Measurements from ENCODE around the gene AHI1.

AHI1 gene

DNA sequence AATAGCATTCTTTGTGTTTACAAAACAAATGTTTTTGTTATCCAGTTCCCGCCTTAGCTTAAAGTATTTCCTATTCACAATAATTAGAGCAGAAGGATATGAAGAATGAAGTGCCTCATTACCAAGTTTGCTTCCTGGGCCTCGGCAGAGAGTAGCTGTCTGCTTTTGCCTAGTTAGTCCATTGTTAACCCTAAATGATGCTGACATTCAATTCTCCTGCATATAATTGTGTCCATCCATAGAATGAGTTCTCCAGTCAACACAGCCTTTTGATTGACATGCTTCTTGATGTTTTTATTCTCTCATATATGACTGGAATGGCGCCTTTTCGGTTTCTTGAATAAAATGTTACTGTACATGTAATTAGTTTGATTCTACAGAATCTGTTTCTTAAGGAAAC is 215.6 kb downstream of the AHI1 start:
- H3K4me3 ChIP-seq (ENCODE audit: low read length): no peak overlapping the region
- TF ChIP-seq ZNF274 (IDR thresholded peaks at IDR 0.05; ENCODE audit: low read depth, low read length): no peak

GRCh38 chr6:135281227-135281626 is 216.3 kb downstream of the AHI1 start:
- no peak overlapping the region for H3K4me3 ChIP-seq (ENCODE audit: low read length)
- TF ChIP-seq ZNF274 (IDR thresholded peaks at IDR 0.05; ENCODE audit: low read depth, low read length): no peak

DNA sequence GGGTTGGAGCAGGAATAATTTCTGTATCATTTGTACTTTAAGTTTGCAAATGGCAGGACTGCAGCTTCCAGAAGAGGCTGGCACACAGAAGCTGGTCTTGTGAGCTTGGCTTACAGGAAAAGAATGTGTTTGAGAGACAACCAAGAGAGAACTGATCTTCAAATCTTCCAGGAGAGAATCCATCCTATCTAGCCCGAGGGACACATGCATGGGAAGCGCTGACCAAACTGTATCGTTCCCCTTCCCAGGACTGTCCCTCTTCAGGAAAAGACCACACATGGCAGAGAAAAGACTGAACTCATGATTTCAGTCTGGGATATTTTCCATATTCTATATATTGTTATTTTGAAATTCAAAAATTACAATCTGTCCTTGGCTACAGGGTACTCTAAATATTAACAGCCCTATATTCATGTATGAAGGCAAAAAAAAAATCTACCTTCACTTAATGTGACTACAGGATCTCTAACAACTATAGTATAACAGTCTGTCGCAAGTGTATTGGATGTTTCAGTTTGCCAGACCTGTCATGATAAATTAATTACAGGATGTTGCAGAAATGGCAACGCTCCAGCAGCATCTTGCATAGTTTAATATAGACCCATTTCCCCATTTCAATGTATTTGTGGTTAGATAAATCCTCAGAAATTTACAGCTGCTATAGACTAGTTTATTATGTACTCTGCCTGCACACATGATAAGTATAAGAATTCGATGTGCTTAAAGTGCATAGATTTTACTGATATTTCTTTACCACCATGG is 217.0 kb downstream of the AHI1 start:
- no peak for TF ChIP-seq ZNF274 (IDR thresholded peaks at IDR 0.05; ENCODE audit: low read depth, low read length)
- H3K4me3 ChIP-seq (ENCODE audit: low read length): no peak overlapping the region

GRCh38 chr6:135277422-135277821 is 220.1 kb downstream of the AHI1 start:
- TF ChIP-seq ZNF274 (IDR thresholded peaks at IDR 0.05; ENCODE audit: low read depth, low read length): no peak
- H3K4me3 ChIP-seq (ENCODE audit: low read length): no peak overlapping the region

GRCh38 chr6:135274561-135275293 is 222.8 kb downstream of the AHI1 start:
- TF ChIP-seq ZNF274 (IDR thresholded peaks at IDR 0.05; ENCODE audit: low read depth, low read length): no peak
- no peak overlapping the region for H3K4me3 ChIP-seq (ENCODE audit: low read length)

- TF ChIP-seq ZNF274 (IDR thresholded peaks at IDR 0.05; ENCODE audit: low read depth, low read length): no peak
These were observed 225.9 kb downstream of the AHI1 start for GRCh38 chr6:135271626-135272025.

DNA sequence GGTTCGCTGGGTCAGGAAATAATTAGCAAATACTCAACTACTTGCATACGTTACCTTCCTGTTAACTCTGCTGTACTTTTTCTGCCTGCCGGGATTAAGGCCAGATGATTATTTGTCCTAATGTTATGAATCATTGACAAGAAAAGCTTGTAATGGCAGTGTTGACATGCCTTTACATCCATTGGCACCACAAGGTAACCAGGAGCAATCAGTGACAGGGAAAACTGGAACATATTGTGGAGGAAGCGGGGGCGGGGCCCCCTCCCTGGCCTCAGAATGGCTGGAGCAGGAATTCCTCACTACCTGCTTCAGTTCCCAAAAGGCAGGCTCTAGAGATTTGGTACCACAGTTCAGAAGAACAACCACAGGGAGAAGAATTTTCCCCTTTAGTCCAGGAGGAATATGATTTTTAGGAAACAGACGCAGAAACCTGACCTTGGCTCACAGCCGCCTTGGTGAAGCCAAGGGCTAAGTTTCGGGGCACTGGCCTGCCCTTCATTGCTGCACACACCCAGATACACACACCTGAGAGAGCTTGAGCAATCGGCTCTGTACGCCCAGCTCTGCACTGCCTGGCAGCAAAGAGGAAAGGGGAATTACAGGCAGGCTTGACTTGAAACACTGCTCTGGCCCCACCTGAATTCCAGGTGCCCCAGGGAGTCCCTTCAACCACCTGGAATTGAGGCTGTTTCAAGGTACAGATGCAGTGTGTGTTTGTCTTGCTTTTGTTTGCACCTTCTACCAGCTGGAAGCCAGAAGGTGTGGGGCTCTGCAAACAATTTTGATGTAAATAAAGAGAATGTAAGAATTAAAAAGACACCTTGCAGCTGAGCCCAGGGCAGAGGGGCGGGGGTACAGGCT is 226.6 kb downstream of the AHI1 start:
- H3K4me3 ChIP-seq (ENCODE audit: low read length): no peak overlapping the region
- TF ChIP-seq ZNF274 (IDR thresholded peaks at IDR 0.05; ENCODE audit: low read depth, low read length): no peak

More at GRCh38 chr6:135271626-135272025, 225.9 kb downstream of the AHI1 start:
- H3K4me3 ChIP-seq (ENCODE audit: low read length): no peak overlapping the region

- TF ChIP-seq ZNF274 (IDR thresholded peaks at IDR 0.05; ENCODE audit: low read depth, low read length): no peak
- H3K4me3 ChIP-seq (ENCODE audit: low read length): no peak overlapping the region
These were observed 228.1 kb downstream of the AHI1 start for GRCh38 chr6:135269481-135269891.

- TF ChIP-seq ZNF274 (IDR thresholded peaks at IDR 0.05; ENCODE audit: low read depth, low read length): no peak
- no peak overlapping the region for H3K4me3 ChIP-seq (ENCODE audit: low read length)
These were observed 228.8 kb downstream of the AHI1 start for GRCh38 chr6:135268740-135269139.

DNA sequence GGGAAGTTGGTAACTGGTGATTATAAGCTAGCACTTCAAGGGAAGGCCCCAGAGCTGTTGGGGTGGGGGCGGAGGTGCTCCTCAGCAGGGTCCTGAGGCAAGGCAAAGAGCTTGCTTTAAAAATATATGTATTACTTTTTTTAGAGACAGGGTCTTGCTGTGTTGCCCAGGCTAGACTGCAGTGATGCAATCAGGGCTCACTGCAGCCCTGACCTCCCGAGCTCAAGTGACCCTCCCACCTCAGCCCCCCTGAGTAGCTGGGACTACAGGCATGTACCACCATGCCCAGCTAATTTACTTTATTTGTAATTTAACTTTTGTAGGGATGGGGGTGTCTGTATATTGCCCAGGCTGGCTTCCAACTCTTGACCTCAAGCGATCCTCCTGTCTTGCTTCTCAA is 229.3 kb downstream of the AHI1 start:
- no peak for TF ChIP-seq ZNF274 (IDR thresholded peaks at IDR 0.05; ENCODE audit: low read depth, low read length)
- no peak overlapping the region for H3K4me3 ChIP-seq (ENCODE audit: low read length)

DNA sequence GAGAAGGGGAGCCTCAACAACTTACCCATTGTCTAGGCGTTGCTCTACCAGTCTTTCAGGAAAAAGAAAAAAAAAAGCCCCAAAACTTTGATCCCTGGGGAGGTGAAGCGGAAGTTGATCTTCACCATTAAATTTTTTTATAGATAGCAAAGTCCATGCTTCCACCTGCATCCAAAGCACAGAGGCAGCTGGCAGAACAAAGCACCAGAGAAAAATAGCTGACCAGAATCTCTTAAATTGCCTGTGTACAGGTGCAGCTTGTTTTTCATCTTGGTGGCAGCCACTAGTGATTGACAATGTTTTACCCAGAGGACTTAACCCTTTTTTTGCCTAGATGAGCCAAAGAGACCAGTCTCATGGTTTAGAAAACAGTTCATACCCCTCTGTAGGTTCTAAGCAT is 230.5 kb downstream of the AHI1 start:
- H3K4me3 ChIP-seq (ENCODE audit: low read length): no peak overlapping the region
- no peak for TF ChIP-seq ZNF274 (IDR thresholded peaks at IDR 0.05; ENCODE audit: low read depth, low read length)

DNA sequence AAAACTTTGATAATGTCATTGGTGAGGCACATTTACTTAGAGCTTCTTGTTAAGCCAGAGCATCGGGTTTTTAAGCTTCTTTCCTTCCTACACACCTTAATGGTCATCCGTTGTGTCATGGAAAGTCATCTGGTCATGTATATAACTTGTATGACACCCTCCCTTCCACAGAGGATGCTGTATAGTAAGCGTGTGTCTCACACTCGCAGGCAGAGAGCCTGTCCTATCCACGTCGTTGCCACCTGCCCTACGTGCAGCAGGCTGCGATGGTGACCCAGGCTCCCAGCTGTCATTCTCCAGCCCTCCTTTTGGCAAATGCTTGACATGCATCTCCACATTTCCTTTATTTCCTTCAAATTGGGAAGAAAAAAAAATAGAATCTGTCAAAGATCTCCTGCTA is 230.9 kb downstream of the AHI1 start:
- H3K4me3 ChIP-seq (ENCODE audit: low read length): no peak overlapping the region
- no peak for TF ChIP-seq ZNF274 (IDR thresholded peaks at IDR 0.05; ENCODE audit: low read depth, low read length)

DNA sequence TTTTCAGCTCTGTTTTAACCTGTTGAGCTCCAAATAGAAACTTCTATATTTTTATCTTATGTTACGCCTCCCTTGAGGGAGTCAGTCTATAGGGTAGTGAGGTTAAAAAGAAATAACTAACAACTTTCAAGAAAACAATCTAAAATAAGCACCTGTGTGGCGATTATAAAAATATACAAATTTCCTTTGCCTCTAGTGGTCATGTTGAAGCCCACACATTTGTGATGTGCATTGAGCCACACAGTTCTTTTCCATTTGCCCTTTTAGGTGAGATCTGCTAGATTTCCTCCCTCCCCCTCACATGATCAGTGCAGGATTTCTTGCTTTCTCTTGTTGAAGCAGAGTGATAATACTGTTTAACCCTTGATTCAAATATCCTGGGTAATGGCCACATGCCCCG is 232.3 kb downstream of the AHI1 start:
- no peak overlapping the region for H3K4me3 ChIP-seq (ENCODE audit: low read length)
- no peak for TF ChIP-seq ZNF274 (IDR thresholded peaks at IDR 0.05; ENCODE audit: low read depth, low read length)
